Body of pancreas (tissue), 4 donors: ENCODE measurements around the gene ROR1.

ENCODE experiments used
- POLR2A ChIP-seq, 3 donors: fragments of 450-650 bp; IDR thresholded peaks; one replicate each; pipeline ENCODE4 v1.6.1; 2016; ENCODE audit warnings: antibody characterized with exemption in 3 of 3, mild to moderate bottlenecking in 2 of 3
- TF ChIP-seq, protein P1 (sequence below), 7 experiments: fragments of 450-650 bp in 4 of 7; fragments of 200-600 bp in 3 of 7; sonication (generic) in 3 of 7; IDR thresholded peaks; one replicate each; pipeline ENCODE4 v1.5.1; 2016 to 2019; ENCODE audit warnings: antibody characterized with exemption in 7 of 7

DNA sequence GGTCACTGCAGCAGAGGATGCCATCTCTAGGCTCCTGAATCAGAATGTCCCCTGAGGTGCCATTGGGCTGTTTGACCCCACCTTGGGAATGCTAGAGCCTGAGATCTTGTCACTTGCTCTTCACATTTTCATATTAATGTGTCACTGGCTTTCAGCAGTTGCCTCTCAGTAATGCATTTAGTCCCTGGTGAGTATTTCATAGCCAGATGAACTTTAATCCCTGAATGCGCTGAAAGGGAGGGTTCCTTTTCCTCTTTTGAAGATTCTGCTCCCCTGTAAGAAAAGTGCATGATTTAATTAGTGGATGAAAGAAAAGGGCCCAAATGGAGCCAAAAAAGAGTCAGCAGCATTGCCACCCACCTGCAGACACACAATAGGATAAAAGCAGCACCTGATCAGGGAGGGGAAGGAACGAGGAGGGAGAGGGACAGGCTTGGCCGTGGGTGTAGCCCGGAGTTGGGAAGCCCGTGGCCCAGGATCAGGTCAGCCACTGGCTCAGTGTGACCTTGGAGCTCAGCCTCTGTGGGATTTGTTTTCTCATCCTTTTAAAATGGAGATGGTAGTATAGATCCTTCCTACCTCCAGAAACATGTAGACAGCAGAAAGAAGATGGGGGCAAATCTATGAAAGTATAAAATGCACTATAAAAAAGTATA is 31.1 kb downstream of the ROR1 start:
- TF ChIP-seq, protein P1, sequence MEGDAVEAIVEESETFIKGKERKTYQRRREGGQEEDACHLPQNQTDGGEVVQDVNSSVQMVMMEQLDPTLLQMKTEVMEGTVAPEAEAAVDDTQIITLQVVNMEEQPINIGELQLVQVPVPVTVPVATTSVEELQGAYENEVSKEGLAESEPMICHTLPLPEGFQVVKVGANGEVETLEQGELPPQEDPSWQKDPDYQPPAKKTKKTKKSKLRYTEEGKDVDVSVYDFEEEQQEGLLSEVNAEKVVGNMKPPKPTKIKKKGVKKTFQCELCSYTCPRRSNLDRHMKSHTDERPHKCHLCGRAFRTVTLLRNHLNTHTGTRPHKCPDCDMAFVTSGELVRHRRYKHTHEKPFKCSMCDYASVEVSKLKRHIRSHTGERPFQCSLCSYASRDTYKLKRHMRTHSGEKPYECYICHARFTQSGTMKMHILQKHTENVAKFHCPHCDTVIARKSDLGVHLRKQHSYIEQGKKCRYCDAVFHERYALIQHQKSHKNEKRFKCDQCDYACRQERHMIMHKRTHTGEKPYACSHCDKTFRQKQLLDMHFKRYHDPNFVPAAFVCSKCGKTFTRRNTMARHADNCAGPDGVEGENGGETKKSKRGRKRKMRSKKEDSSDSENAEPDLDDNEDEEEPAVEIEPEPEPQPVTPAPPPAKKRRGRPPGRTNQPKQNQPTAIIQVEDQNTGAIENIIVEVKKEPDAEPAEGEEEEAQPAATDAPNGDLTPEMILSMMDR (IDR thresholded peaks at IDR 0.05): no peak
- TF ChIP-seq POLR2A (IDR thresholded peaks at IDR 0.05): no peak
